Measurements from ENCODE around the gene LARP4B. TPM values are rescaled to one million over a fixed set of nuclear protein-coding genes. Genes with fewer than 3 reads are reported as not detected.

Gene LARP4B
- total RNA-seq, 1 donor from 2014 or later: 114 TPM

DNA sequence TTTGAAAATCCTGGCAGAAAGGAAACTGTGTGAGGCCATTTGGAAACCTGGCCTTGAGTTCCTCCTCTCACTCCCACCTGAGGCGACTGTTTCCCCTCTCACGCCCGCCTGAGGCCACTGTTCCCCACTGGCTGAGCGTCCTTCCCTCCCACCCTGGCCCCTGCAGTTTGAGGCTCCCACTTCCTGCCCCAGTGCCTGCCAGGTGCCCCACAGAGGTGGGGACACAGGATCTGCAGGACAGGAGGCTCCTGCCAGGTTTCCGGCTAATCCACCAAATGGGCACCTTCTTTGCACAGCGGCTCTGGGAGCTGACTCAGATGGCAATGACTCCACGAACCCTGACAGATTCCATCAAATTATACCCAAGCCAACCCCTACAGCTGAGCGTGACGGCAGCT lies 24.3 kb upstream of the LARP4B start:
- peaks cover 21% of the 10 kb centered on the region for H3K27me3 Mint-ChIP-seq
- H3K27ac Mint-ChIP-seq: no peak overlapping the region
- TF ChIP-seq, protein P1, sequence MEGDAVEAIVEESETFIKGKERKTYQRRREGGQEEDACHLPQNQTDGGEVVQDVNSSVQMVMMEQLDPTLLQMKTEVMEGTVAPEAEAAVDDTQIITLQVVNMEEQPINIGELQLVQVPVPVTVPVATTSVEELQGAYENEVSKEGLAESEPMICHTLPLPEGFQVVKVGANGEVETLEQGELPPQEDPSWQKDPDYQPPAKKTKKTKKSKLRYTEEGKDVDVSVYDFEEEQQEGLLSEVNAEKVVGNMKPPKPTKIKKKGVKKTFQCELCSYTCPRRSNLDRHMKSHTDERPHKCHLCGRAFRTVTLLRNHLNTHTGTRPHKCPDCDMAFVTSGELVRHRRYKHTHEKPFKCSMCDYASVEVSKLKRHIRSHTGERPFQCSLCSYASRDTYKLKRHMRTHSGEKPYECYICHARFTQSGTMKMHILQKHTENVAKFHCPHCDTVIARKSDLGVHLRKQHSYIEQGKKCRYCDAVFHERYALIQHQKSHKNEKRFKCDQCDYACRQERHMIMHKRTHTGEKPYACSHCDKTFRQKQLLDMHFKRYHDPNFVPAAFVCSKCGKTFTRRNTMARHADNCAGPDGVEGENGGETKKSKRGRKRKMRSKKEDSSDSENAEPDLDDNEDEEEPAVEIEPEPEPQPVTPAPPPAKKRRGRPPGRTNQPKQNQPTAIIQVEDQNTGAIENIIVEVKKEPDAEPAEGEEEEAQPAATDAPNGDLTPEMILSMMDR (IDR thresholded peaks at IDR 0.05; ENCODE audit: unreplicated experiment): no peak
- H3K9me3 Mint-ChIP-seq (ENCODE audit: low read depth): no peaks in the 10 kb centered on the region
- no peak for DNase-seq (ENCODE audit: low spot score, unreplicated experiment)
- no peaks in the 10 kb centered on the region for H3K4me1 Mint-ChIP-seq (ENCODE audit: low read depth)
- H3K4me3 Mint-ChIP-seq (ENCODE audit: low read depth): no peak overlapping the region
- no peaks in the 10 kb centered on the region for H3K36me3 Mint-ChIP-seq (ENCODE audit: insufficient read depth)

DNA sequence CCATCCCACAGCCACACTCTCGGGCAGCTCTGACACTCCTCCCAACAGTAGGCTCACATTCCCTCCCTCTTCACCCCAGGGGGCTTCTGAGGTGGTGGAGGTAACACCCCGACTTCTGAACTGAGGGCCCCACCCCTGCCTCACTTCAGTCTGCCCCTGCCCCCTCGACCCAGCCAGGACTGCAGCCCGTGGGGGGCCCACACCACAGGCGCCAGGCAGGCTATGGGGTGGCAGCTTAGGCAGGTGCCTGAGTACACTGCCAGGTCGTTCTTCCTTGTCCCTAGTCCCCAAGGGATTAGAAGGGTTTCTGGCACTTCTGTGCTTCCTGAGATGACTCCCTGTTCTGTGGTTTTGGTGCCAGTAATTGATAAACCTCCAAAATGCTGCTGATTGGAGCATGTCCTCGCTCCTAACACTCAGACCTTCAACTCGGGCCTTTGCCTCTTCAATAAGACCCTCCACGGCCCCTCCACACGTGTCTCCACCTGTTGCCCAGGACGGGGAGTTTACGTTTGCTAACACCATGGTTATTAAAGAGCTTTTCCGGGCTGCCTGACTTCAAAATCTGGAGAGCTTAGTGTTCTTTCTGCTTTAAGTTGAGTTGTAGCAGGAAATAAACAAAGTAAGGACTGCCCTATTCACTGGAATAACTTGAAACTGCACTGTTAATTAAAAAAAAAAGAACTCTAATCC lies 23.8 kb upstream of the LARP4B start:
- Mint-ChIP-seq H3K36me3 (ENCODE audit: insufficient read depth) (no peaks in the 10 kb centered on the region), H3K4me1 (ENCODE audit: low read depth) (no peaks in the 10 kb centered on the region), H3K27ac (no peak overlapping the region), H3K4me3 (ENCODE audit: low read depth) (no peak overlapping the region), H3K27me3 (peaks cover 22% of the 10 kb centered on the region), H3K9me3 (ENCODE audit: low read depth) (no peaks in the 10 kb centered on the region)
- TF ChIP-seq, protein P1 (IDR thresholded peaks at IDR 0.05; ENCODE audit: unreplicated experiment): no peak
- DNase-seq (ENCODE audit: low spot score, unreplicated experiment): no peak

DNA sequence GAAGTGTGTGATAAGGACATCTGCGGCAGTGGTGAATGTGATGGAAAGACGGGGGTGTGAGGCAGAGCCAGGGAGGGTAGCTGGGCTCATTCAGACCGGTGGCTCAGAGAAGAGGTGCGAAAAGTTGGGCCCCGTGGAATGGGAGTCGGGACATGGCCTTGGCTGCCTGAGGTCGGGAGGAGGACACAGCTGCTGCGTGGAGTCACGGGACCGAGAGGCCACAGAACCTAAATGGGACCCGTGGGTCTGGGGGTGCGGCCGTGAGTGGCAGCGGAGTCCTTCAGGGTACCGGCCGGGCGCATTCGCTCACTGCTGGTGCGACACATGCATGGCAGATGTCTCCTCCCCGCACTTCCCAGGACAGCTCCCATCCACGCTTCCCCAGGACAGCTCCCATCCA lies 22.9 kb upstream of the LARP4B start:
- peaks cover 26% of the 10 kb centered on the region for H3K27me3 Mint-ChIP-seq
- TF ChIP-seq, protein P1 (IDR thresholded peaks at IDR 0.05; ENCODE audit: unreplicated experiment): no peak
- no peaks in the 10 kb centered on the region for H3K9me3 Mint-ChIP-seq (ENCODE audit: low read depth)
- H3K4me1 Mint-ChIP-seq (ENCODE audit: low read depth): no peaks in the 10 kb centered on the region
- no peak overlapping the region for H3K27ac Mint-ChIP-seq
- H3K36me3 Mint-ChIP-seq (ENCODE audit: insufficient read depth): no peaks in the 10 kb centered on the region
- no peak for DNase-seq (ENCODE audit: low spot score, unreplicated experiment)
- H3K4me3 Mint-ChIP-seq (ENCODE audit: low read depth): no peak overlapping the region

DNA sequence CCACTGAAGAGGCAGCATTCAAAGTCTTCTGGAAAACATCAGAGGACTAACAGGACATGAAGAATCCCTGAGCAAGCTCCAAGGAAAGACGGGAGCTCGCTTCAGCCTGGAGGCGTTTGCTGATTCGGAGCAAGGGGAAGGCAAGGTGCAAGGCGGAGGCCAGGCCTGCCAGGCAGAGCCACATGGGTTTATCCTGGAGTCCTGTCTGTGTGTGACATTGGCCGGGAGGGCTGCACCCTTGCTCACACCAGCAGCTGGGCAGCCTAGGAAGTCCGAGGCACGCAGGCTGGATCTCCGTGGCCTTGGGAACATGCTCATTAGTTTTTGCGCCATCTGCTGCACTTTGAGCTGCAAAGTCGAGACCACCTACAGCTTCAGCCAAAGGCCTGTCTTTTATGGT lies 22.3 kb upstream of the LARP4B start:
- Mint-ChIP-seq H3K27ac (no peak overlapping the region), H3K4me3 (ENCODE audit: low read depth) (no peak overlapping the region), H3K36me3 (ENCODE audit: insufficient read depth) (no peaks in the 10 kb centered on the region), H3K9me3 (ENCODE audit: low read depth) (no peaks in the 10 kb centered on the region), H3K27me3 (peaks cover 27% of the 10 kb centered on the region), H3K4me1 (ENCODE audit: low read depth) (no peaks in the 10 kb centered on the region)
- no peak for DNase-seq (ENCODE audit: low spot score, unreplicated experiment)
- TF ChIP-seq, protein P1 (IDR thresholded peaks at IDR 0.05; ENCODE audit: unreplicated experiment): no peak

DNA sequence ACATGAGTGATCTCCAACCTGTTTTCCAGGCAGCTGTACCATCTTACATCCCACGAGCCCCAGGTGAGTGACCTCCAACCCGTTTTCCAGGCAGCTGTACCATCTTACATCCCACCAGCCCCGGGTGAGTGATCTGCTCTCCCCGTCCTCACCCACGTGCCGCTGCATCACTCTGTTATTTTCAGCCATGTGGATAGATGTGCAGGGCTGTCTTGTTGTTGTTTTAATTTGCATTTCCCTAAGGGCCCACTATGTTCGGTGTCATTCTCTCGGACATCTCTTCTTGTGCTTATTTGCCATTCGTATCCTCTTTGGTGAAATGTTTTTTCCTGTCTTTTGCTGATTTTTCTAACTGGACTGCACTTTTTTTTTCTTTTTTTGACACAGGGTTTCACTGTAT lies 17.9 kb upstream of the LARP4B start:
- H3K9me3 Mint-ChIP-seq (ENCODE audit: low read depth): no peaks in the 10 kb centered on the region
- H3K27me3 Mint-ChIP-seq: peaks cover 16% of the 10 kb centered on the region
- no peak overlapping the region for H3K27ac Mint-ChIP-seq
- H3K4me1 Mint-ChIP-seq (ENCODE audit: low read depth): peaks cover 2% of the 10 kb centered on the region
- DNase-seq (ENCODE audit: low spot score, unreplicated experiment): no peak
- H3K36me3 Mint-ChIP-seq (ENCODE audit: insufficient read depth): no peaks in the 10 kb centered on the region
- H3K4me3 Mint-ChIP-seq (ENCODE audit: low read depth): no peak overlapping the region
- TF ChIP-seq, protein P1 (IDR thresholded peaks at IDR 0.05; ENCODE audit: unreplicated experiment): no peak
